IPS DF 4.7 (cell line): ENCODE measurements around the gene KIF26B.

Experiments used
- DNase-seq: peaks from one replicate; pipeline ENCODE4 v3.0.0-alpha.2; 2013; ENCODE audit warnings: low spot score; ENCODE audit errors: extremely low read depth

KIF26B gene

DNA sequence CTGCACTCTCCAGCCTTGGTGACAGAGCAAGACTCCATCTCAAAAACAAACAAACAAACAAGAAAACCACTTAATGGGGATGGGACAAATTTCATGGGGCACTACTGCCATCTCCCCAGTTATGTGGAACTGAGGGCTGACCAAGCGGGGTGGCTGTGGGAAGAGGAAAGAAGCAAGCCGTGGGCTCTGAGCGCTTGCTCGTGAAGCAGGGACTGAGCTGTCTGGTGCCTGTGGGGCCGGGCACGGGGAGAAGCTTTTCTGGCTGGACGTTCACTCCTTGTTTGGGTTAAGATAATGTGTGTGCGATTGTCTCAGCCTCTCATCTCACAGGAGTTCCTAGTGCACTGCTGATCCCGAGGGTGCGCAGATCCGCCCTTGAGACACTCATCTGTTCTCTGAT lies 22.0 kb upstream of the KIF26B start:
- no peak for DNase-seq

DNA sequence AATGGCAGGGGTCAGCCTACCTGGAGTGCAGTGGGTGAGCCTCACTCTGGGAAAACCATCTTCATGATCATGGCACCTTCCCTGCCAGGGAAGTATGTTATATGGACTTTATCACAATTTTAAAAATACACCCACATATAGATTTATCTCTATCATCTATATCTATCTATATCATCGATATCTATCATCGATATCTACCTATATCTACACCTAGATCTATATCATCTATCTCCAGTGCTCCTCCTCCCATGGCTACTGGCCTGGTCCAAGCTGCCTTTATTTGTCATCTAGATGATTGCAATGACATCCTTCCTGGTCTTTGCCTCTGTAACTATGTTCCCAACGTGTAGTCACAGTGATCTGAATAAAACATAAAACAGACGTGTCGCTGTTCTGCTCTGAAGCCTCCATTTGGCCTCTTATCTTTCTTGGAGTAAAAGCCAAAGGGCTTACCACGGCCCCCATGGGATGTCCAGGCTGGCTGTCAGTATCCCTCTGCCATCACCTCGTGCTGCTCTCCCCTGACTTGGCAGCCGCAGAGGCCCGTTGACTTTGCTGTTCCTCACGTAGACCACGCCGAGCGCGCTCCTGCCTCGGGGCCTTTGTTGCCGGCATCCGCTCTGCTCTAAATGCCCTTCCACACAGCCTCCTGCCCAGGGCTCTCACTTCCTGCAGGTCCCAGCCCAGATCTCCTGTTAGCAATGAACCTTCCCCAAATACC lies 20.6 kb upstream of the KIF26B start:
- no peak for DNase-seq

- no peak for DNase-seq
These were observed 12.5 kb upstream of the KIF26B start for GRCh38 chr1:245142171-245142798.

GRCh38 chr1:245142976-245143375 lies 11.8 kb upstream of the KIF26B start:
- DNase-seq = no peak

GRCh38 chr1:245143849-245144248 lies 10.9 kb upstream of the KIF26B start:
- DNase-seq = no peak

DNA sequence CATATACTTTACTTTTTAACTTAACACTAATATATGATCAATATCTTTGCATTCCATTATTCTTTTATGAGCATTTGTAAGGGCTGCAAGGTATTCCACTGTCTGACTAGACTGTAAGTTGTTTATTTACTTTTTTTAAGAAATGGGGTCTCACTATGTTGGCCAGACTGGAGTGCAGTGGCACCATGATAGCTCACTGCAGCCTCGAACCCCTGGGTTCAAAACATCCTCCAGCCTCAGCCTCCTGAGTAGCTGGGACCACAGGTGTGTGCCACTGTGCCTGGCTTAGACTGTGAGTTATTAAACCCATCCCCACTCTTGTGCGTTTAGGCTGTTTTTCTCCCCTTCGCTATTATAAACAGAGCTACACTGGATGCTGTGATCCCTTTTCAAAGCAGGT lies 6.7 kb upstream of the KIF26B start:
- DNase-seq = no peak

GRCh38 chr1:245148861-245149260 lies 5.9 kb upstream of the KIF26B start:
- DNase-seq = no peak

DNA sequence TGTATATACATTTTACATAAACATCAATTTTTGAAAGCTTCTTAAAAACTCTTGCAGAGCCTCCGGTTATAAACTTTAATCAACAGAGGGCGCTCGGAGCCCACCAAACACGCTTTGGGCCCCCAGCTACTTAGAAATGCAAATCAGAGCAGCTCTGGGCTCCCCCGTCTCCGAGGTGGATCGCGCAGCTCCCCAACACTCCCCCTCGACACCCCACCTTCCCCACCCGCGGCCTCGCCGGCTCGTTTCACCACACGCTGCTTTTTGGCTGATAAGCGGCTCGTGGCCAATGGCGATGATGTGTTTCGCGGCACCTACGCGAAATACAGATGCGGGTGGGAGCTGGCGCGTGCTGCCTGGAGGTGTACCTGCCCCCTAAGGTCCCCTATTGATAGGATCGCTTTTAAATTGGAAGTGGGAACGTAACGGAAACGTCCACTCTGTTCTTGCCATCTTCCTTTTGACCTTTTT lies 1.7 kb upstream of the KIF26B start:
- DNase-seq = no peak

DNA sequence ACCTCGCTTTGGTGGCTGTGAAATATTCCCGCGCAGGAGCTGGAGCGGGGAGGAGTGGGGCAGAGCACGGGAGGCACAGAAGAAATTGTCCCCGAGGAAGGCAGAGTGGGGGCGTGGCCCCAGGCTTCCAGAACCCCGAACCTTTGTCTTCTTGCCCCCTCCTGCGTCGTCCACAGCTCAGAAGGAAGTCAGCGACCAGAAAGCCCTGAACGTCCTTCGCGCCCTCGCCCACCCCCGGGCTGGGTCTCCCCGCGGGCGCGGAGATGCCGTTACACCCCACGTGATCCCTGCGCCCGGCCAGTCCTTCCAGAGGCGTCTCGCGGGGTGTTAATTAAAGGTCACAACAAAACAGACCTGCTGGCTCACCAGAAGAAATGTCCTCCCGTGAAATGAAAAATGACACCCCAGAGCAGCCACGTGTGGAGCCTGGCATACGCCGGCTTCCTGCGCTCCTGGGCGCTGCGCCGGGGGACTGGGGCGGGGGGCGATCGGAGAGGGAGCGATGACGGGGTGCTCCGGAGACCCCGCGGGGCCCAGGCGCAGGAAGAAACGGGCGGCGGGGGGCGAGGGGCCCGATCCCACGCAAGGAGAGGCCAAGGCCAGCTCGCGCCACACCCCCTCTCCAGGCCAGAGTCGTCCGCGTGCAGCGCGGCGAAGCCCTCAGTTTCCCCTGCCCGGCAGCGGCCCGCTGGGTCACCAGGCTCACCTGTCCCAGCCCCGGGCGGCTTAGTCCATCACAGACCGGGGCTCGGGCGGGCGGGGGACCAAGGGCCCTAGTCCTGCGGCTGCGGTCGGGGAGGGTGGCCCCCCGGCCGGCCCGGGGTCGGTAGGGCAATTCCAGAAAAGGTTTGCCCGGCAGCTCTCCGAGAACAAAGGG lies 995 bp upstream of the KIF26B start:
- DNase-seq = no peak

- no peak for DNase-seq
These were observed 671 bp downstream of the KIF26B start for GRCh38 chr1:245155272-245156040.

GRCh38 chr1:245156041-245156735 lies 1.4 kb downstream of the KIF26B start:
- no peak for DNase-seq

- no peak for DNase-seq
These were observed 2.1 kb downstream of the KIF26B start for GRCh38 chr1:245156736-245157505.

GRCh38 chr1:245158913-245159312 lies 4.1 kb downstream of the KIF26B start:
- DNase-seq = no peak

DNA sequence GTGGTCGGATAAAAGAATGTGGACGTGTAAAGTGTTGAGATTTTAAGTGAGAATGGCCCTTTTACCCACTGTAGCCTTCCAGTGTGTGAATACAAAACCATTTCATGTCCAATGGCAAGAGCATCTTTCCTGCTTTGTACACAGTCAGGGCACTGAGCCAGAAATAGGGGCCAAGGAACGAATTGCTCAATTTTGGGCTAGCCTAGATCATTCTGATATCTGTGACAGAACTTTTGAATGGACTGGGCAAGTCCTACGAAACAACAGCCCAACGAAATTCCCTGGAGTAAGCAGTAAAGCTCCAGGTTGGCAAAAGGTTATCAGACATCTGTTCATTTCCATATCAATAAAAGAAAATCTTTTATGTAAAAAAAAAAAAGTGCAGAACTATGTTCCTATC lies 5.5 kb downstream of the KIF26B start:
- DNase-seq = no peak

- no peak for DNase-seq
These were observed 6.1 kb downstream of the KIF26B start for GRCh38 chr1:245160741-245161400.

GRCh38 chr1:245161866-245162265 lies 7.1 kb downstream of the KIF26B start:
- no peak for DNase-seq

GRCh38 chr1:245166471-245166885 lies 11.7 kb downstream of the KIF26B start:
- no peak for DNase-seq

DNA sequence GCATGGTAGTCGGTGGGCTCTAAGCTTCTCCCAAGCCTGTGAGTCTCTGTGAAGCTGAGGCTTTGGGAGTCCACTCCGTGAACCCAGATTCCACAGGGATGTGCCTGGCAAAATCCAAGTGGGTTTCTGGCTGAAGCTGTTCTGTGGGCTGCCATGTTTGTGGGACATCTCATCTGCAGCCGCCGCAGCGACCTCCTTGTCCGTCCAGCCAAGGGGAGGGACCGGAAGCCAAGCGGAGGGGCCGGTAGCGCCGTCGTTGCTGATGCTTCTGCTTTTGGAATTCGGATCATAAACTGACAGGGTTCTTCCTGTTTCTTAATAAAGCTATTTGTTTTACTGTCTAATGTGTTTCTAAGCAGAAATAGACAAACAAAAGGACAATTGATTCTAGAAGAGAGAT lies 13.3 kb downstream of the KIF26B start:
- DNase-seq = no peak

GRCh38 chr1:245168906-245169305 lies 14.1 kb downstream of the KIF26B start:
- no peak for DNase-seq
